Activated CD4-positive, alpha-beta T cell treated with anti-CD3 and anti-CD28 coated beads, Interleukin-2, Interleukin-6, amounts not matched to agents 100 ng/mL and 50 ng/mL, durations not matched to agents 16 hours and 8 hours (primary cell): ENCODE data around the gene FOXA1.
"Not testable (repeated sequence)": the region's sequence is repeated elsewhere in the genome, so short reads cannot be mapped to it uniquely, and the experiment has no call there.

Experiments used
- DNase-seq: peaks from one replicate; pipeline ENCODE4 v3.0.0-alpha.2; 2020

Gene FOXA1

GRCh38 chr14:37588956-37589714 lies 5.9 kb downstream of the FOXA1 start:
- no peak for DNase-seq

GRCh38 chr14:37588667-37588955 lies 6.4 kb downstream of the FOXA1 start:
- DNase-seq = no peak

- no peak for DNase-seq
These were observed 7.0 kb downstream of the FOXA1 start for GRCh38 chr14:37587881-37588666.

GRCh38 chr14:37587131-37587803 lies 7.8 kb downstream of the FOXA1 start:
- DNase-seq = no peak

- no peak for DNase-seq
These were observed 8.3 kb downstream of the FOXA1 start for GRCh38 chr14:37586797-37587130.

- DNase-seq = no peak
These were observed 8.9 kb downstream of the FOXA1 start for GRCh38 chr14:37585971-37586796.

GRCh38 chr14:37585101-37585511 lies 9.9 kb downstream of the FOXA1 start:
- no peak for DNase-seq

GRCh38 chr14:37584211-37585100 lies 10.6 kb downstream of the FOXA1 start:
- no peak for DNase-seq

GRCh38 chr14:37583358-37584210 lies 11.5 kb downstream of the FOXA1 start:
- DNase-seq = no peak

- no peak for DNase-seq
These were observed 14.9 kb downstream of the FOXA1 start for GRCh38 chr14:37580146-37580545.

- DNase-seq = no peak
These were observed 15.8 kb downstream of the FOXA1 start for GRCh38 chr14:37579274-37579673.

GRCh38 chr14:37573356-37573755 lies 21.7 kb downstream of the FOXA1 start:
- DNase-seq = no peak

- DNase-seq = no peak
These were observed 23.7 kb downstream of the FOXA1 start for GRCh38 chr14:37571391-37571790.

GRCh38 chr14:37569729-37570128 lies 25.3 kb downstream of the FOXA1 start:
- no peak for DNase-seq

GRCh38 chr14:37566811-37567371 lies 28.2 kb downstream of the FOXA1 start:
- no peak for DNase-seq

GRCh38 chr14:37565550-37565949 lies 29.5 kb downstream of the FOXA1 start:
- no peak for DNase-seq

GRCh38 chr14:37563189-37563588 lies 31.9 kb downstream of the FOXA1 start:
- DNase-seq = no peak

- no peak for DNase-seq
These were observed 35.7 kb downstream of the FOXA1 start for GRCh38 chr14:37559386-37559785.

GRCh38 chr14:37558740-37559139 lies 36.3 kb downstream of the FOXA1 start:
- no peak for DNase-seq

GRCh38 chr14:37555596-37555995 lies 39.5 kb downstream of the FOXA1 start:
- DNase-seq = not testable (repeated sequence)
